CD14-positive monocyte (primary cell): Measurements from ENCODE around the gene LZTR1. TPM values are rescaled to one million over a fixed set of nuclear protein-coding genes. Genes with fewer than 3 reads are reported as not detected.
"Not testable (repeated sequence)": the region's sequence is repeated elsewhere in the genome, so short reads cannot be mapped to it uniquely, and the experiment has no call there.

ENCODE experiments used
- DNase-seq, 3 donors: peaks; one replicate each; pipeline ENCODE4 v3.0.0-alpha.2; 2011 to 2022
- H2AFZ ChIP-seq: 2 replicates; pipeline ENCODE4 v1.6.0; 2012; ENCODE audit warnings: mild to moderate bottlenecking, low read depth, low read length, inconsistent platforms; ENCODE audit not compliant: insufficient read depth, poor library complexity, severe bottlenecking
- H3K27ac ChIP-seq, 2 donors: 1 replicate in 1 of 2; 2 replicates in 1 of 2; pipeline ENCODE4 v1.5.1; 2012 to 2013; ENCODE audit warnings: low read length in 2 of 2, control low read depth in 1 of 2, inconsistent platforms in 1 of 2, low read depth in 1 of 2, mild to moderate bottlenecking in 1 of 2
- H3K27me3 ChIP-seq, 2 donors: one replicate each; pipeline versions ENCODE4 v1.6.0 to v1.6.1; 2011 to 2013; ENCODE audit warnings: low read length in 2 of 2; ENCODE audit not compliant: control insufficient read depth in 2 of 2, insufficient read depth in 2 of 2
- H3K36me3 ChIP-seq, 2 donors: replicated peaks in 1 of 2; 1 replicate in 1 of 2; 2 replicates in 1 of 2; pipeline versions ENCODE4 v1.5.1 to v1.6.1; 2012 to 2013; ENCODE audit warnings: low read length in 2 of 2, control low read depth in 1 of 2, inconsistent platforms in 1 of 2, mild to moderate bottlenecking in 1 of 2; ENCODE audit not compliant: insufficient read depth in 2 of 2, control insufficient read depth in 1 of 2
- H3K4me1 ChIP-seq, 2 donors: 1 replicate in 1 of 2; 2 replicates in 1 of 2; pipeline versions ENCODE4 v1.5.1 to v1.6.1; 2012 to 2013; ENCODE audit warnings: low read length in 2 of 2, control low read depth in 1 of 2, inconsistent platforms in 1 of 2, mild to moderate bottlenecking in 1 of 2, moderate library complexity in 1 of 2; ENCODE audit not compliant: insufficient read depth in 2 of 2, control insufficient read depth in 1 of 2
- H3K4me2 ChIP-seq: replicated peaks from 2 replicates; pipeline ENCODE3; 2012; ENCODE audit warnings: low read length, moderate library complexity, mild to moderate bottlenecking; ENCODE audit not compliant: poor library complexity, severe bottlenecking; ENCODE audit errors: extremely low read depth
- H3K4me3 ChIP-seq, 3 experiments: fragments of 200-600 bp in 1 of 3; sonication (generic) in 1 of 3; replicated peaks in 1 of 3; 1 replicate in 2 of 3; 2 replicates in 1 of 3; pipeline ENCODE4 v1.5.1; 2011 to 2013; ENCODE audit warnings: low read length in 3 of 3, mild to moderate bottlenecking in 3 of 3, control low read depth in 2 of 3, low read depth in 2 of 3, inconsistent platforms in 1 of 3, moderate library complexity in 1 of 3
- H3K79me2 ChIP-seq: 2 replicates; pipeline ENCODE4 v1.6.0; 2012; ENCODE audit warnings: mild to moderate bottlenecking, control low read depth, inconsistent platforms, low read length, moderate library complexity; ENCODE audit not compliant: insufficient read depth
- H3K9ac ChIP-seq: 2 replicates; pipeline ENCODE4 v1.6.0; 2017; ENCODE audit warnings: low read length, mild to moderate bottlenecking; ENCODE audit not compliant: insufficient read depth, poor library complexity, severe bottlenecking
- H3K9me3 ChIP-seq, 2 donors: replicated peaks in 1 of 2; 1 replicate in 1 of 2; 2 replicates in 1 of 2; pipeline versions ENCODE4 v1.5.1 to v1.6.1; 2012 to 2013; ENCODE audit warnings: low read length in 2 of 2, control low read depth in 1 of 2; ENCODE audit not compliant: control insufficient read depth in 1 of 2, insufficient read depth in 1 of 2
- H4K20me1 ChIP-seq: 2 replicates; pipeline ENCODE4 v1.6.0; 2012; ENCODE audit warnings: mild to moderate bottlenecking, low read length, control low read depth, moderate library complexity; ENCODE audit not compliant: insufficient read depth
- H3K27ac Mint-ChIP-seq, 7 donors: one replicate each; pipeline ENCODE4 v1.8.0; 2020; ENCODE audit warnings: mild to moderate bottlenecking in 7 of 7, mixed read lengths in 7 of 7, moderate library complexity in 6 of 7, inconsistent platforms in 2 of 7
- H3K27me3 Mint-ChIP-seq, 3 donors: one replicate each; pipeline ENCODE4 v1.8.0; 2021 to 2022; ENCODE audit warnings: low read depth in 3 of 3, mild to moderate bottlenecking in 3 of 3, mixed read lengths in 3 of 3, moderate library complexity in 3 of 3, inconsistent platforms in 1 of 3
- H3K36me3 Mint-ChIP-seq, 2 donors: one replicate each; pipeline ENCODE4 v1.8.0; 2020; ENCODE audit warnings: mixed read lengths in 2 of 2, inconsistent platforms in 1 of 2, mild to moderate bottlenecking in 1 of 2
- H3K4me1 Mint-ChIP-seq: one replicate; pipeline ENCODE4 v1.8.0; 2020; ENCODE audit warnings: mild to moderate bottlenecking, mixed read lengths
- H3K4me3 Mint-ChIP-seq, 2 donors: one replicate each; pipeline ENCODE4 v1.8.0; 2020; ENCODE audit warnings: mild to moderate bottlenecking in 2 of 2, mixed read lengths in 2 of 2, moderate library complexity in 1 of 2
- H3K9me3 Mint-ChIP-seq, 7 donors: one replicate each; pipeline ENCODE4 v1.8.0; 2020 to 2022; ENCODE audit warnings: mixed read lengths in 7 of 7, mild to moderate bottlenecking in 6 of 7, moderate library complexity in 6 of 7, inconsistent platforms in 2 of 7
- CTCF ChIP-seq: fragments of 200-600 bp; IDR thresholded peaks from one replicate; pipeline ENCODE4 v1.8.0; 2022; ENCODE audit warnings: antibody characterized with exemption, mild to moderate bottlenecking
- WGBS: methylation state at CpG from one replicate; pipeline ENCODE4 v1.1.5; 2013; ENCODE audit warnings: missing lambda C conversion rate; ENCODE audit not compliant: insufficient coverage; 5-methylcytosine and 5-hydroxymethylcytosine counted together
- intact Hi-C, 2 donors: fragments of 100-400 bp; cut with micrococcal nuclease; formaldehyde crosslinking; loops; one replicate each; pipeline versions ENCODE4 v1.15.0 to v1.15.1; 2023
- polyA plus RNA-seq, 3 donors: library from polyadenylated mRNA; depleted of rRNA in 1 of 3; unstranded in 2 of 3; stranded (reverse) in 1 of 3; fragments of 300-500 nt in 2 of 3; fragments of >200 nt in 1 of 3; fragmentation: Illumina TruSeq in 2 of 3; gene quantifications; 1 replicate in 2 of 3; 2 replicates in 1 of 3; pipeline ENCODE4 v1.2.3, GENCODE V29; 2012 to 2021

The LZTR1 gene
- polyA plus RNA-seq, 3 donors, result 7.1 to 63.3 (median 11.5) TPM

- H3K4me1 ChIP-seq, result no peaks in the 10 kb centered on the region
- TF ChIP-seq CTCF, result no peak
- peaks cover 98% of the 10 kb centered on the region for H4K20me1 ChIP-seq
- no peaks in the 10 kb centered on the region for H3K9me3 ChIP-seq
- no peak overlapping the region for H3K9ac ChIP-seq
- H3K27ac ChIP-seq, result peak overlapping the region in 1 of 2 donors; percentile 3
- H3K27me3 Mint-ChIP-seq, result peaks cover 0 to 2% (median 0%) of the 10 kb centered on the region in 3 donors
- 86% methylated on average over 2 of the region's 3 CpGs for WGBS
- no peak overlapping the region for H2AFZ ChIP-seq
- H3K4me1 Mint-ChIP-seq, result peaks cover 30% of the 10 kb centered on the region
- H3K36me3 Mint-ChIP-seq, result peaks cover 29 to 50% of the 10 kb centered on the region in 2 donors
- H3K27me3 ChIP-seq, result no peaks in the 10 kb centered on the region
- DNase-seq, result no peak
- no peak overlapping the region for H3K4me3 ChIP-seq
- H3K27ac Mint-ChIP-seq, result no peak overlapping the region
- peaks cover 14 to 44% of the 10 kb centered on the region in 2 donors for H3K36me3 ChIP-seq
- H3K79me2 ChIP-seq, result peaks cover 98% of the 10 kb centered on the region
- intact Hi-C loops, result no loop called here
- no peak overlapping the region for H3K4me3 Mint-ChIP-seq
- H3K9me3 Mint-ChIP-seq, result no peaks in the 10 kb centered on the region
- no peak overlapping the region for H3K4me2 ChIP-seq
Observed at GRCh38 chr22:20940186-20940651, 41.9 kb upstream of the LZTR1 start.

GRCh38 chr22:20940904-20941385, 41.2 kb upstream of the LZTR1 start:
- H3K27me3 ChIP-seq, result no peaks in the 10 kb centered on the region
- H3K9me3 ChIP-seq, result no peaks in the 10 kb centered on the region
- H4K20me1 ChIP-seq, result peaks cover 98% of the 10 kb centered on the region
- intact Hi-C loops, result no loop called here
- H3K4me3 Mint-ChIP-seq, result no peak overlapping the region
- no peak for DNase-seq
- H3K4me2 ChIP-seq, result no peak overlapping the region
- H3K4me1 ChIP-seq, result no peaks in the 10 kb centered on the region
- peak overlapping the region in 2 of 7 donors; percentile 21 to 73 for H3K27ac Mint-ChIP-seq
- TF ChIP-seq CTCF, result no peak
- H3K79me2 ChIP-seq, result peaks cover 98% of the 10 kb centered on the region
- H3K9me3 Mint-ChIP-seq, result no peaks in the 10 kb centered on the region
- peak overlapping the region in 1 of 2 donors; percentile 3 for H3K27ac ChIP-seq
- H3K4me1 Mint-ChIP-seq, result peaks cover 33% of the 10 kb centered on the region
- no peak overlapping the region for H2AFZ ChIP-seq
- peaks cover 11 to 43% of the 10 kb centered on the region in 2 donors for H3K36me3 ChIP-seq
- peaks cover 25 to 48% of the 10 kb centered on the region in 2 donors for H3K36me3 Mint-ChIP-seq
- no peak overlapping the region for H3K9ac ChIP-seq
- peaks cover 0 to 2% (median 0%) of the 10 kb centered on the region in 3 donors for H3K27me3 Mint-ChIP-seq
- no peak overlapping the region for H3K4me3 ChIP-seq
- 93% methylated on average over 2 of the region's 4 CpGs for WGBS

- H3K4me3 ChIP-seq, H3K27me3 ChIP-seq, H3K9me3 Mint-ChIP-seq, H3K4me2 ChIP-seq, H3K9me3 ChIP-seq, H3K4me3 Mint-ChIP-seq, intact Hi-C loops, H3K9ac ChIP-seq, H3K4me1 ChIP-seq, H3K27me3 Mint-ChIP-seq, DNase-seq, H3K27ac ChIP-seq, H2AFZ ChIP-seq: not testable (repeated sequence)
- Mint-ChIP-seq H3K27ac (peak overlapping the region in 1 of 7 donors; percentile 50), H3K36me3 (peaks cover 15 to 44% of the 10 kb centered on the region in 2 donors), H3K4me1 (peaks cover 25% of the 10 kb centered on the region)
- Histone ChIP-seq H3K79me2 (peaks cover 98% of the 10 kb centered on the region), H4K20me1 (peaks cover 98% of the 10 kb centered on the region), H3K36me3 (peaks cover 5 to 42% of the 10 kb centered on the region in 2 donors)
- WGBS, result 96% methylated on average over 3 of the region's 7 CpGs
Observed at GRCh38 chr22:20942203-20942902, 39.7 kb upstream of the LZTR1 start.
